ENCODE data around the gene UST.
A peak's percentile ranks its signal among the peaks of the same experiment; 100 is the strongest.

Gene UST

DNA sequence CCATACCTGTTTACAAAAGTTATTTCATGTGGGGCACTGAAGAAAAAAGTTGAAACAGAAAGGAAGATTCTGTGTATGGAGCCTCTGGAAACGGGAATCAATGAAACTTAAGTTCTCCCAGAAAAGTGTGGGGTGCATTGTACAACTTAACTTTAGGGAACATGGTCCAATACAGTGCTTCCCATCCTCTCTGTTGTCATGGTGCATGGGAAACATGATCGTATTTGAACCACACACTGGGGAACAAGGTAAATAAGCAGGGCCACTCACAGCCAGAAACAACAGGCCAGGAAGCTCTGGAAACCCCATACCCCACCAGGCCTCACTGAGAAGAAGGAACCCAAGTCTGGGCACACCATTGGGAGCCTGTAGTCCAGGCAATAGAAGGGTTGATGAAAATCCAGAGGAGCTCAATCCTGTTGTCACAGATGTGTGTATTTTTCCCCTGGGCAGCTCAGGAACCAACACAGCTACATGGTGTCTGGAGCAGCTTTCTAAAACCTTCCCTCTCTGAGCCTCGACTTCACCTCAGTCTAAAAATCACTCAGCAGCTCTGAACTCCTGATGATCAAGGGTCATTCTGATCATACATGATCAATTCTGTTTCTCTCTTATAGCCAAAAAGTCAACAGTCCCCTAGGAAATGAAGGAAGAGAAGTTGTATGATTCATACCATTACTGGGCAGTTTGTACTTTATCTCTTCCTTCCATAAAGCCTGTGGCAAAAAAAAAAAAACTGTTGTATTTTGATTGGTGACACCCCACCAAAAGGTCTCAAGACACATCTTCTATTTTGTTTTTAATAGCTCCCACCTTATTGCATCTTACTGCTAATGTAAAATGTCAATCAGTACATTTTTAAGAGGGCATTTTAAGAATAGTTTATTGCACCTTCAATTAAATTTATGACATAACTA is 372.2 kb downstream of the UST start:
- Histone ChIP-seq H3K9me2 (replicated peaks; ENCODE audit: low read depth, low read length) (no peaks in the 10 kb centered on the region), H3K79me2 (ENCODE audit: insufficient read depth, low read length) (no peaks in the 10 kb centered on the region), H2AFZ (ENCODE audit: low read length) (peak overlapping the region; percentile 0; the same call in 1 of the 2 replicates), H3F3A (ENCODE audit: low read depth) (no peaks in the 10 kb centered on the region), H4K20me1 (ENCODE audit: insufficient read depth, low read length, poor library complexity, severe bottlenecking) (no peaks in the 10 kb centered on the region), H3K9me3 (ENCODE audit: insufficient read depth, low read depth, low read length) (no peaks in the 10 kb centered on the region), H3K4me2 (ENCODE audit: low read depth, low read length, poor library complexity, severe bottlenecking) (peak overlapping the region; percentile 51), H3K4me1 (ENCODE audit: insufficient read depth, low read length, poor library complexity, severe bottlenecking) (peaks cover 30% of the 10 kb centered on the region), H3K4me3 (ENCODE audit: low read length, poor library complexity, severe bottlenecking) (no peak overlapping the region), H3K9ac (ENCODE audit: low read depth, low read length, poor library complexity, severe bottlenecking) (no peak overlapping the region), H3K36me3 (ENCODE audit: insufficient read depth, low read length) (no peaks in the 10 kb centered on the region), H3K27me3 (ENCODE audit: insufficient read depth, low read length, poor library complexity, severe bottlenecking) (no peaks in the 10 kb centered on the region)
- TF ChIP-seq EZH2phosphoT487 (IDR thresholded peaks at IDR 0.05; ENCODE audit: borderline replicate concordance) (no peak), CTCF (conservative IDR thresholded peaks at IDR 0.05; ENCODE audit: low read length) (no peak)

DNA sequence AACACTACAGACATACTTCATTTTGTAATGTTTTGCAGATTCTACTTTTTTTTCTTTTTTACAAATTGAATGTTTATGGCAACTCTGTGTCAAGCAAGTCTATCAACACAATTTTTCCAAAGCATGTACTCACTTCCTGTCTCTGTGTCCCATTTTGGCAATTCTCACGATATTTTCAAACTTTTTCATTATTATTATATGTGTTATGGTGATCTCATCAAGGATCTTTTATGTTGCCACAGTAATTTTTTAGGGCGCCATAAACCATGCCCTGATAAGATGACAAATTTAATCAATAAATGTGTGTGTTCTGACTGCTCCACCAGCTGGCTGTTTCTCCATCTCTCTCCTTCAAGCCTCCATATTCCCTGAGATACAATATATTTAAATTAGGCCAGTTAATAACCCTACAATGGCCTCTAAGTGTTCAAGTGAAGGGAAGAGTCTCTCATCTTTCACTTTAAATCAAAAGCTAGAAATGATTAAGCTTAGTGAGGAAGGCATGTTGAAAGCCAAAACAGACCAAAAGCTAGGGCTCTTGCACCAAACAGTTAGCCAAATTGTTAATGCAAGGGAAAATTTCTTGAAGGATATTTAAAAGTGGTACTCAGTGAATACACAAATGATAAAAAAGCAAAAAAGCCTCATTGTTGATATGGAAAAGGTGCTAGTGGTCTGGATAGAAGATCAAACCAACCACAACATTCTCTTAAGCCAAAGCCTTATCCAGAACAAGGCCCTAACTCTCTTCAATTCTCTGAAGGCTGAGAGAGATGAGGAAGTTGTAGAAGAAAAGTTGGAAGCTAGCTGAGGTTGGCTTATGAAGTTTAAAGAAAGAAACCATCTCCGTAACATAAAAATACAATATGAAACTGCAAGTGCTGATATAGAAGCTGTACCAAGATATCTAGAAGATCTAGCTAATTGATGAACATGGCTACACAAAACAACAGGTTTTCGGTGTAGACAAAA is 376.3 kb downstream of the UST start:
- H3K36me3 ChIP-seq (ENCODE audit: insufficient read depth, low read length) = no peaks in the 10 kb centered on the region
- no peak for TF ChIP-seq CTCF (conservative IDR thresholded peaks at IDR 0.05; ENCODE audit: low read length)
- H3K79me2 ChIP-seq (ENCODE audit: insufficient read depth, low read length) = no peaks in the 10 kb centered on the region
- H3K9ac ChIP-seq (ENCODE audit: low read depth, low read length, poor library complexity, severe bottlenecking) = no peak overlapping the region
- no peaks in the 10 kb centered on the region for H3K9me3 ChIP-seq (ENCODE audit: insufficient read depth, low read depth, low read length)
- H3K27me3 ChIP-seq (ENCODE audit: insufficient read depth, low read length, poor library complexity, severe bottlenecking) = no peaks in the 10 kb centered on the region
- no peaks in the 10 kb centered on the region for H3K9me2 ChIP-seq (replicated peaks; ENCODE audit: low read depth, low read length)
- no peaks in the 10 kb centered on the region for H4K20me1 ChIP-seq (ENCODE audit: insufficient read depth, low read length, poor library complexity, severe bottlenecking)
- no peak overlapping the region for H3K4me2 ChIP-seq (ENCODE audit: low read depth, low read length, poor library complexity, severe bottlenecking)
- H3K4me3 ChIP-seq (ENCODE audit: low read length, poor library complexity, severe bottlenecking) = no peak overlapping the region
- peaks cover 27% of the 10 kb centered on the region for H3K4me1 ChIP-seq (ENCODE audit: insufficient read depth, low read length, poor library complexity, severe bottlenecking)
- H3F3A ChIP-seq (ENCODE audit: low read depth) = no peaks in the 10 kb centered on the region
- no peak overlapping the region for H2AFZ ChIP-seq (ENCODE audit: low read length)

DNA sequence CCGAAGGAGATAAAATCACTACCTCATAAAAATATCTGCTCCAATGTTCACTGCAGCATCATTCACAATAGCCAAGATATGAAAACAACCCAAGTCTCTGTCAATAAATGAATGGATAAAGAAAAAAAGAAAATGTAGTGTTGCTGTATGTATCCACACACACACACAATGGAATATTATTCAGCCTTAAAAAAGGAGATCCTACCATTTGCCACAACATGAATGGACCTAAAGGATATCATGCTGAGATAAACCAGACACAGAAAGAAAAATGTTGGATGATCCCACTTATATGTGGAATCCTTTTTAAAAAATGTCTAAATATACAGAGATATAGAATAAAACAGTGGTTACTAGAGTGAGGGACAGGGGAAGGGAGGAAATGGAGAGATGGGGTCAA is 378.5 kb downstream of the UST start:
- H3K79me2 ChIP-seq (ENCODE audit: insufficient read depth, low read length) = no peaks in the 10 kb centered on the region
- TF ChIP-seq EZH2phosphoT487 (IDR thresholded peaks at IDR 0.05; ENCODE audit: borderline replicate concordance) (no peak), CTCF (conservative IDR thresholded peaks at IDR 0.05; ENCODE audit: low read length) (no peak)
- H4K20me1 ChIP-seq (ENCODE audit: insufficient read depth, low read length, poor library complexity, severe bottlenecking) = no peaks in the 10 kb centered on the region
- no peaks in the 10 kb centered on the region for H3K27me3 ChIP-seq (ENCODE audit: insufficient read depth, low read length, poor library complexity, severe bottlenecking)
- peaks cover 19% of the 10 kb centered on the region for H3K4me1 ChIP-seq (ENCODE audit: insufficient read depth, low read length, poor library complexity, severe bottlenecking)
- H2AFZ ChIP-seq (ENCODE audit: low read length) = no peak overlapping the region
- H3K4me3 ChIP-seq (ENCODE audit: low read length, poor library complexity, severe bottlenecking) = no peak overlapping the region
- H3K9me3 ChIP-seq (ENCODE audit: insufficient read depth, low read depth, low read length) = no peaks in the 10 kb centered on the region
- H3F3A ChIP-seq (ENCODE audit: low read depth) = no peaks in the 10 kb centered on the region
- H3K36me3 ChIP-seq (ENCODE audit: insufficient read depth, low read length) = no peaks in the 10 kb centered on the region
- H3K4me2 ChIP-seq (ENCODE audit: low read depth, low read length, poor library complexity, severe bottlenecking) = no peak overlapping the region
- no peak overlapping the region for H3K9ac ChIP-seq (ENCODE audit: low read depth, low read length, poor library complexity, severe bottlenecking)
- H3K9me2 ChIP-seq (replicated peaks; ENCODE audit: low read depth, low read length) = no peaks in the 10 kb centered on the region

Measured in Loucy (cell line).